Testis (tissue), 3 donors: ENCODE measurements around the gene TMEM63C. TPM values are rescaled to one million over a fixed set of nuclear protein-coding genes. Genes with fewer than 3 reads are reported as not detected.

Experiments
- DNase-seq: peaks from one replicate; pipeline ENCODE4 v3.0.0-alpha.2; 2019
- H3K27ac ChIP-seq, 2 donors: fragments of 200-600 bp; sonication (generic); one replicate each; pipeline ENCODE4 v1.5.1; 2019
- H3K27me3 ChIP-seq: fragments of 200-600 bp; sonication (generic); one replicate; pipeline ENCODE4 v1.5.1; 2019
- H3K36me3 ChIP-seq: fragments of 200-600 bp; sonication (generic); one replicate; pipeline ENCODE4 v1.5.1; 2017; ENCODE audit warnings: low read depth; ENCODE audit errors: missing control alignments
- H3K4me1 ChIP-seq: fragments of 200-600 bp; sonication (generic); one replicate; pipeline ENCODE4 v1.5.1; 2019
- H3K4me3 ChIP-seq, 2 donors: fragments of 200-600 bp; sonication (generic); one replicate each; pipeline ENCODE4 v1.5.1; 2017 to 2019
- H3K9me3 ChIP-seq: fragments of 200-600 bp; sonication (generic); one replicate; pipeline ENCODE4 v1.5.1; 2017
- POLR2A ChIP-seq: fragments of 450-650 bp; IDR thresholded peaks from one replicate; pipeline ENCODE4 v1.6.1; 2017; ENCODE audit warnings: antibody characterized with exemption, mild to moderate bottlenecking, moderate library complexity
- WGBS, 2 donors: methylation state at CpG; one replicate each; pipeline ENCODE4 v1.1.5; 2018; 5-methylcytosine and 5-hydroxymethylcytosine counted together
- intact Hi-C: fragments of 100-400 bp; cut with DNase I; formaldehyde crosslinking; loops from one replicate; pipeline ENCODE4 v1.15.1; 2023; ENCODE audit warnings: low total_unique reads
- polyA plus RNA-seq: library from polyadenylated mRNA; stranded (reverse); fragments of 350-450 nt; fragmentation: Illumina TruSeq; extraction: RNeasy Lipid Tissue Mini Kit (QIAGEN cat#74804); gene quantifications from one replicate; pipeline ENCODE4 v1.2.3, GENCODE V29; 2014; ENCODE audit warnings: low read depth, low replicate concordance; ENCODE audit not compliant: insufficient read depth
- total RNA-seq, 2 donors: library from RNA; depleted of rRNA; stranded (reverse); fragments of >200 nt; gene quantifications; one replicate each; pipeline ENCODE4 v1.2.3, GENCODE V29; 2016
- TF ChIP-seq, protein P1 (sequence below), 3 experiments: fragments of 450-650 bp in 2 of 3; fragments of 200-600 bp in 1 of 3; sonication (generic) in 1 of 3; IDR thresholded peaks; one replicate each; pipeline ENCODE4 v1.5.1; 2016 to 2019; ENCODE audit warnings: antibody characterized with exemption in 3 of 3, mild to moderate bottlenecking in 2 of 3, moderate library complexity in 1 of 3

The TMEM63C gene
- total and polyA plus RNA-seq, 3 donors from 2014 or later = 14.1 to 21.0 (median 20.7) TPM

DNA sequence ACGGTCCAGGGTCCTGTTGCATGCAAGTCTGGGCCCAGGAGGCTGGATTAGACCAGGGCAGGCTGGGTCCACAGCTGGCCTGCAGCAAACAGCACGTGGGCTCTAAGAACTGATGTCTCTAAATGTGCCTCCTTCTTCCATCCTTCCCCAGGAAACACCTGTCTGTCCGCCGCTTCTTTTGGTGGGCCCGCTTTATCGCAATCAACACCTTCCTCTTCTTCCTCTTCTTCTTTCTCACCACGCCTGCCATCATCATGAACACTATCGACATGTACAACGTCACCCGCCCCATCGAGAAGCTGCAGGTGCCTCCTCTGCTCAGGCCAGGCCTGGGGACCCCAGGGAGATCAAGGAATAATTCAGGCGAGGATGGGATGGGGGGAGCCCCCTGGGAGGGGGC, 61.2 kb downstream of the TMEM63C start:
- Histone ChIP-seq H3K4me3 (no peak overlapping the region), H3K27me3 (no peaks in the 10 kb centered on the region), H3K9me3 (no peaks in the 10 kb centered on the region), H3K36me3 (no peaks in the 10 kb centered on the region), H3K27ac (no peak overlapping the region), H3K4me1 (peaks cover 6% of the 10 kb centered on the region)
- TF ChIP-seq, protein P1, sequence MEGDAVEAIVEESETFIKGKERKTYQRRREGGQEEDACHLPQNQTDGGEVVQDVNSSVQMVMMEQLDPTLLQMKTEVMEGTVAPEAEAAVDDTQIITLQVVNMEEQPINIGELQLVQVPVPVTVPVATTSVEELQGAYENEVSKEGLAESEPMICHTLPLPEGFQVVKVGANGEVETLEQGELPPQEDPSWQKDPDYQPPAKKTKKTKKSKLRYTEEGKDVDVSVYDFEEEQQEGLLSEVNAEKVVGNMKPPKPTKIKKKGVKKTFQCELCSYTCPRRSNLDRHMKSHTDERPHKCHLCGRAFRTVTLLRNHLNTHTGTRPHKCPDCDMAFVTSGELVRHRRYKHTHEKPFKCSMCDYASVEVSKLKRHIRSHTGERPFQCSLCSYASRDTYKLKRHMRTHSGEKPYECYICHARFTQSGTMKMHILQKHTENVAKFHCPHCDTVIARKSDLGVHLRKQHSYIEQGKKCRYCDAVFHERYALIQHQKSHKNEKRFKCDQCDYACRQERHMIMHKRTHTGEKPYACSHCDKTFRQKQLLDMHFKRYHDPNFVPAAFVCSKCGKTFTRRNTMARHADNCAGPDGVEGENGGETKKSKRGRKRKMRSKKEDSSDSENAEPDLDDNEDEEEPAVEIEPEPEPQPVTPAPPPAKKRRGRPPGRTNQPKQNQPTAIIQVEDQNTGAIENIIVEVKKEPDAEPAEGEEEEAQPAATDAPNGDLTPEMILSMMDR (IDR thresholded peaks at IDR 0.05) = no peak
- TF ChIP-seq POLR2A = no peak
- DNase-seq = no peak
- intact Hi-C loops = no loop called here
- WGBS, 2 donors = 87 to 91% methylated on average over 9 to 12 of the region's 12 CpGs

DNA sequence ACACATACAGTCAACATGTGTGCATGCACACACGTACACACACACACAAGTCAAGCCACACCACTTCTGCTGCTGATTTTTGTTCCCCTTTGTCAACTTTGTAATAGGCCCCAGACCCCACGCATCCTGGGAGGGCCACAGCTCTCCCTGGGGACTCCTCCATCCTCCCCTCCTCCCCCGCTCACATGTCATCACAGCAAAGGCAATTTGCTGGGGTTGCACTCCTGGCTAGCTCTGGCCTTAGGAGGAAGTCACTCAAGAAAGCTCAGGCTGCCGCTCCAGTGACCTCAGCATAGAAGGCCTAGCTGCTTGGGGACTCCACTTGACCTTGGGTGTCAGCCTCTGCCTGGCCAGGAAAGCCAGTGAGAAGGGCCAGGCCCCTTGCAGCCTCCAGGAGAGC, 62.3 kb downstream of the TMEM63C start:
- Histone ChIP-seq H3K4me3 (no peak overlapping the region), H3K36me3 (no peaks in the 10 kb centered on the region), H3K9me3 (no peaks in the 10 kb centered on the region), H3K27me3 (no peaks in the 10 kb centered on the region), H3K27ac (no peak overlapping the region), H3K4me1 (no peaks in the 10 kb centered on the region)
- no peak for DNase-seq
- WGBS, 2 donors = 78 to 88% methylated on average over 3 to 4 of the region's 4 CpGs
- intact Hi-C loops = no loop called here
- TF ChIP-seq, protein P1 (IDR thresholded peaks at IDR 0.05) = no peak
- no peak for TF ChIP-seq POLR2A

DNA sequence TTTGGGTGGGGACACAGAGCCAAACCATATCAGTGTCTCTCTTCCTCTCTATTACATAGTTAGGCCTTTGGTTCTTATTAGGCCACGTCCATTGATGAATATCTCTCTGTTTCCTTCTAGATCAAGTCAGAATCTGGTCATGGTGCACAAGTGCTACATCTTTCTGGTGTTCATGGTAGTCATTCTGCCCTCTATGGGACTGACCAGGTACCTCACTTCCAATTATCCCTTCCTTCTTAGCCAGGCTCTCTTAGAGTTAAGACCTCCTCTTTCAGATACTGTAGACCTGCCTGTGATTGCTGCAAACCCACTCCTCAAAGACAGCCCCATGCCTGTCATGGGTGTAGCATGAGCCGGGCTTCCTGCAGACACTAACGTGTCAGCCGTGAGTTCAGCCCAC, 64.2 kb downstream of the TMEM63C start:
- H3K36me3 ChIP-seq = no peaks in the 10 kb centered on the region
- peaks cover 7% of the 10 kb centered on the region for H3K4me1 ChIP-seq
- H3K27me3 ChIP-seq = no peaks in the 10 kb centered on the region
- no peak for TF ChIP-seq POLR2A
- TF ChIP-seq, protein P1 (IDR thresholded peaks at IDR 0.05) = no peak
- H3K4me3 ChIP-seq = no peak overlapping the region
- intact Hi-C loops = no loop called here
- H3K9me3 ChIP-seq = no peaks in the 10 kb centered on the region
- 47 to 78% methylated on average over 4 of the region's 4 CpGs for WGBS, 2 donors
- H3K27ac ChIP-seq = no peak overlapping the region
- DNase-seq = no peak

DNA sequence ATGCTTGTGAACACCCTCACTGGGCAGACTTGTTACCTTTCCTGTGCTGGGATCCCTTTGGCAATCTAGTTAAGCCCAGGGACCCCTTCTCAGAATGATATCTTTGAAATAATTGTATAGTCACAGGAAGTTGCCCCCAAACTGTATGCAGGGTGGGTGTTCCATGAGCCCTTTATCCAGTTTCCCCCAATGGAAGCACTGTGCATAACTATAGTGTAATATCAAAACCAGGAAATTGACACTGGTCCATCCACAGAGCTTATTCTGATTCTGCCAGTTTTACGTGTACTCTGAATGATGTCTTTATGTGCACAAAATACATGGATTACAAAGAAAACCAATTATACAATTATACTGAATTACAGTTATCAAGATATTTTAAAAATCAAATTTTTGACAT, 65.2 kb downstream of the TMEM63C start:
- Histone ChIP-seq H3K9me3 (no peaks in the 10 kb centered on the region), H3K4me1 (peaks cover 16% of the 10 kb centered on the region), H3K27ac (no peak overlapping the region), H3K27me3 (no peaks in the 10 kb centered on the region), H3K36me3 (no peaks in the 10 kb centered on the region), H3K4me3 (no peak overlapping the region)
- TF ChIP-seq, protein P1 (IDR thresholded peaks at IDR 0.05) = no peak
- TF ChIP-seq POLR2A = no peak
- intact Hi-C loops = no loop called here
- WGBS, 2 donors = 96 to 97% methylated on average over 1 of the region's 1 CpG
- DNase-seq = no peak

DNA sequence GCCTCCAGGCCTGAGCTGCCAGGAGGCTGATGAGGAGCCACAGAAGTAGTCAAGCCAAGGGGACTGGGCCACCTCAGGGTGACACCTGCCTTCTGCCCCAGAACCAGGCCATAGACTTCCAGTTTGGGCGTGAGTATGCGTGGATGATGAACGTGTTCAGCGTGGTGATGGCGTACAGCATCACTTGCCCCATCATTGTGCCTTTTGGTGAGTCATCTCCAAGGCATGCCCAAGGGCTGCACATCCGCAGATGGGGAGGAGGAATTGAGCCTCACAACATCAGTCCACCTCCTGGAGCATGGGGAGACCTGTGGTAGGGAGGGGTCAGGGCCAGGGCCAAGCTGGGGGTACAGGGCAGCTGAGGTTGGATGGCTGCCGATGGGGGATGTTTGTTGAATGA, 67.1 kb downstream of the TMEM63C start:
- no peaks in the 10 kb centered on the region for H3K36me3 ChIP-seq
- H3K4me3 ChIP-seq = no peak overlapping the region
- 95 to 97% methylated on average over 5 to 7 of the region's 7 CpGs for WGBS, 2 donors
- H3K27me3 ChIP-seq = no peaks in the 10 kb centered on the region
- DNase-seq = no peak
- H3K9me3 ChIP-seq = no peaks in the 10 kb centered on the region
- H3K27ac ChIP-seq = no peak overlapping the region
- TF ChIP-seq, protein P1 (IDR thresholded peaks at IDR 0.05) = no peak
- TF ChIP-seq POLR2A = no peak
- peaks cover 18% of the 10 kb centered on the region for H3K4me1 ChIP-seq
- intact Hi-C loops = no loop called here
